HEK293 (cell line): Measurements from ENCODE around the gene CAMK2D.

Experiments
- BCL11B ChIP-seq: fragments of 450-650 bp; formaldehyde crosslinking; IDR thresholded peaks from 2 replicates; pipeline ENCODE4 v1.5.1; 2016; ENCODE audit warnings: low read depth, missing biosample characterization, missing genetic modification characterization
- GLI2 ChIP-seq: fragments of 450-650 bp; formaldehyde crosslinking; IDR thresholded peaks from 2 replicates; pipeline ENCODE4; 2017; ENCODE audit warnings: missing biosample characterization, missing genetic modification characterization, low read depth, borderline replicate concordance
- GLIS1 ChIP-seq: fragments of 450-650 bp; formaldehyde crosslinking; IDR thresholded peaks from 2 replicates; pipeline ENCODE4 v1.5.1; 2016; ENCODE audit warnings: missing biosample characterization, missing genetic modification characterization
- KLF9 ChIP-seq: fragments of 450-650 bp; formaldehyde crosslinking; IDR thresholded peaks from 2 replicates; pipeline ENCODE4 v1.5.1; 2016; ENCODE audit warnings: missing biosample characterization, missing genetic modification characterization, low read depth
- PRDM1 ChIP-seq: fragments of 450-650 bp; formaldehyde crosslinking; IDR thresholded peaks from 2 replicates; pipeline ENCODE4; 2016; ENCODE audit warnings: missing biosample characterization, missing genetic modification characterization
- PRDM6 ChIP-seq: fragments of 450-650 bp; formaldehyde crosslinking; IDR thresholded peaks from 2 replicates; pipeline ENCODE4 v1.5.1; 2017; ENCODE audit warnings: missing biosample characterization, missing genetic modification characterization
- SP3 ChIP-seq: fragments of 450-650 bp; formaldehyde crosslinking; IDR thresholded peaks from 2 replicates; pipeline ENCODE4 v1.5.1; 2016; ENCODE audit warnings: missing biosample characterization, missing genetic modification characterization
- TSHZ1 ChIP-seq: fragments of 450-650 bp; formaldehyde crosslinking; IDR thresholded peaks from 2 replicates; pipeline ENCODE4 v1.5.1; 2016; ENCODE audit warnings: missing biosample characterization, missing genetic modification characterization, borderline replicate concordance
- ZBTB20 ChIP-seq: fragments of 450-650 bp; formaldehyde crosslinking; IDR thresholded peaks from 2 replicates; pipeline ENCODE4 v1.5.1; 2016; ENCODE audit warnings: missing biosample characterization, missing genetic modification characterization
- ZBTB8A ChIP-seq: fragments of 450-650 bp; formaldehyde crosslinking; IDR thresholded peaks from 2 replicates; pipeline ENCODE4 v1.5.1; 2016; ENCODE audit warnings: missing biosample characterization, missing genetic modification characterization
- ZNF19 ChIP-seq: fragments of 450-650 bp; formaldehyde crosslinking; IDR thresholded peaks from 2 replicates; pipeline ENCODE4; 2016; ENCODE audit warnings: missing biosample characterization, missing genetic modification characterization, low read depth
- ZNF202 ChIP-seq: fragments of 450-650 bp; formaldehyde crosslinking; IDR thresholded peaks from 2 replicates; pipeline ENCODE4 v1.5.1; 2016; ENCODE audit warnings: missing biosample characterization, missing genetic modification characterization, borderline replicate concordance
- ZNF248 ChIP-seq: fragments of 450-650 bp; formaldehyde crosslinking; IDR thresholded peaks from 2 replicates; pipeline ENCODE4 v1.5.1; 2017; ENCODE audit warnings: missing biosample characterization, missing genetic modification characterization
- ZNF302 ChIP-seq: fragments of 450-650 bp; formaldehyde crosslinking; IDR thresholded peaks from 2 replicates; pipeline ENCODE4 v1.5.1; 2016; ENCODE audit warnings: missing biosample characterization, missing genetic modification characterization, low read depth
- ZNF335 ChIP-seq: fragments of 450-650 bp; formaldehyde crosslinking; conservative IDR thresholded peaks from 2 replicates; pipeline ENCODE4 v1.5.1; 2016; ENCODE audit warnings: missing biosample characterization, missing genetic modification characterization
- ZNF354C ChIP-seq: fragments of 450-650 bp; formaldehyde crosslinking; IDR thresholded peaks from 2 replicates; pipeline ENCODE4 v1.5.1; 2016; ENCODE audit warnings: missing biosample characterization, missing genetic modification characterization, low read depth, borderline replicate concordance
- ZNF404 ChIP-seq: fragments of 450-650 bp; formaldehyde crosslinking; IDR thresholded peaks from 2 replicates; pipeline ENCODE4 v1.5.1; 2017; ENCODE audit warnings: missing biosample characterization, missing genetic modification characterization
- ZNF473 ChIP-seq: fragments of 450-650 bp; formaldehyde crosslinking; IDR thresholded peaks from 2 replicates; pipeline ENCODE4 v1.5.1; 2017; ENCODE audit warnings: missing biosample characterization, missing genetic modification characterization
- ZNF501 ChIP-seq: fragments of 450-650 bp; formaldehyde crosslinking; IDR thresholded peaks from 2 replicates; pipeline ENCODE4 v1.5.1; 2016; ENCODE audit warnings: missing biosample characterization, missing genetic modification characterization
- ZNF530 ChIP-seq: fragments of 450-650 bp; formaldehyde crosslinking; IDR thresholded peaks from 2 replicates; pipeline ENCODE4 v1.5.1; 2016; ENCODE audit warnings: low read depth, missing biosample characterization, missing genetic modification characterization
- ZNF549 ChIP-seq: fragments of 450-650 bp; IDR thresholded peaks from 2 replicates; pipeline ENCODE4 v1.5.1; 2018; ENCODE audit warnings: missing biosample characterization, missing genetic modification characterization, mild to moderate bottlenecking, inconsistent platforms, moderate library complexity
- ZNF555 ChIP-seq: fragments of 450-650 bp; formaldehyde crosslinking; conservative IDR thresholded peaks from 2 replicates; pipeline ENCODE4 v1.5.1; 2017; ENCODE audit warnings: missing biosample characterization, mild to moderate bottlenecking, missing genetic modification characterization, inconsistent platforms
- ZNF621 ChIP-seq: fragments of 450-650 bp; formaldehyde crosslinking; IDR thresholded peaks from 2 replicates; pipeline ENCODE4 v1.5.1; 2017; ENCODE audit warnings: missing biosample characterization, missing genetic modification characterization
- ZNF704 ChIP-seq: fragments of 450-650 bp; formaldehyde crosslinking; IDR thresholded peaks from 2 replicates; pipeline ENCODE4 v1.5.1; 2016; ENCODE audit warnings: missing biosample characterization, missing genetic modification characterization
- ZNF768 ChIP-seq: fragments of 450-650 bp; formaldehyde crosslinking; IDR thresholded peaks from 2 replicates; pipeline ENCODE4 v1.5.1; 2018; ENCODE audit warnings: missing biosample characterization, mild to moderate bottlenecking, missing genetic modification characterization
- ZNF776 ChIP-seq: fragments of 450-650 bp; formaldehyde crosslinking; IDR thresholded peaks from 2 replicates; pipeline ENCODE4 v1.5.0; 2017; ENCODE audit warnings: missing biosample characterization, missing genetic modification characterization, borderline replicate concordance
- ZSCAN30 ChIP-seq: fragments of 450-650 bp; IDR thresholded peaks from 2 replicates; pipeline ENCODE4 v1.5.1; 2018; ENCODE audit warnings: missing biosample characterization, mild to moderate bottlenecking, missing genetic modification characterization, moderate library complexity
- TF ChIP-seq, protein P1 (sequence below): fragments of 450-650 bp; formaldehyde crosslinking; IDR thresholded peaks from 2 replicates; pipeline ENCODE4 v1.5.1; 2016; ENCODE audit warnings: missing biosample characterization, missing genetic modification characterization
- TF ChIP-seq, protein P2 (sequence below): fragments of 450-650 bp; formaldehyde crosslinking; IDR thresholded peaks from 2 replicates; pipeline ENCODE4 v1.5.1; 2016; ENCODE audit warnings: missing biosample characterization, missing genetic modification characterization, low read depth

CAMK2D gene

DNA sequence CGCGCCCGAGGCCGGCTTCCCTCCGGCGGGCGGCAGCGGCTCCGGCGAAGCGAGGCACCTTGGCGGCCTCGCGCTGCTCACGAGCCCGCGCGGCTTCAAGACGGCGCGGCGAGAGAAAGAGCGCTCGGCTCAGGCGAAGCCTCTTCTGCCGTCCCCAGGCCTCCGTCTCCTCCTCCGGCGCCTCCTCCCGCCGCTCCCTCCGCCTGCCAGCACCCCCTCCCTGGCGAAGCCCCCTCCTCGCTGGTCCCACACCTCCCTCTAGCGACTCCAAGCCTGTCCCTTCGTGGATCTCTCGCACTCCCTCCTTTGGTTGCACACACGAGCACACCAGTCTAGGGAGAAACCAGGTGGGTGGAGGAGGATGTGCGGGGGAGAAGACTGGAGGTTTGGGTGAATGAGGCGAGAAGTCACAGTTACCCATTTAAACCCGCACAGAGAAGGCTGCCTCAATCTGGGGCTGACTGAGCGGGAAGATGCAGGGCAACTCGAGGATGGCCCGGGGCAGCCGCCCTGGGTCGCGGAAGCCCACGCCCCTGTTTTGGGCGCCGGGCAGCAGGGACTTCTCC, at the start of gene CAMK2D (continued):
- TF ChIP-seq TSHZ1 (tag by site-specific recombination) (no peak), ZNF473 (tag by site-specific recombination) (no peak), ZBTB20 (no peak), ZNF335 (tag by site-specific recombination) (peak; percentile 59), ZNF501 (peak; percentile 68), ZNF202 (no peak), PRDM1 (tag by site-specific recombination) (no peak), ZNF768 (tag by site-specific recombination) (no peak), ZNF704 (tag by site-specific recombination) (no peak), PRDM6 (tag by site-specific recombination) (no peak), SP3 (tag by site-specific recombination) (no peak; the same call in 1 of the 2 replicates), ZNF555 (no peak), BCL11B (no peak), KLF9 (tag by site-specific recombination) (0 out of 2 replicates have a peak, but pooled peaks have one; percentile 5), ZSCAN30 (tag by site-specific recombination) (0 out of 2 replicates have a peak, but pooled peaks have one; percentile 10), ZNF549 (tag by site-specific recombination) (no peak), ZBTB8A (tag by site-specific recombination) (peak; percentile 76), GLIS1 (no peak; the same call in 1 of the 2 replicates), ZNF530 (tag by site-specific recombination) (no peak), ZNF19 (tag by site-specific recombination) (no peak), GLI2 (tag by site-specific recombination) (no peak), ZNF776 (no peak), ZNF302 (tag by site-specific recombination) (no peak), ZNF404 (no peak), ZNF354C (no peak), ZNF621 (tag by site-specific recombination) (no peak), ZNF248 (tag by site-specific recombination) (no peak)
- TF ChIP-seq, protein P1, sequence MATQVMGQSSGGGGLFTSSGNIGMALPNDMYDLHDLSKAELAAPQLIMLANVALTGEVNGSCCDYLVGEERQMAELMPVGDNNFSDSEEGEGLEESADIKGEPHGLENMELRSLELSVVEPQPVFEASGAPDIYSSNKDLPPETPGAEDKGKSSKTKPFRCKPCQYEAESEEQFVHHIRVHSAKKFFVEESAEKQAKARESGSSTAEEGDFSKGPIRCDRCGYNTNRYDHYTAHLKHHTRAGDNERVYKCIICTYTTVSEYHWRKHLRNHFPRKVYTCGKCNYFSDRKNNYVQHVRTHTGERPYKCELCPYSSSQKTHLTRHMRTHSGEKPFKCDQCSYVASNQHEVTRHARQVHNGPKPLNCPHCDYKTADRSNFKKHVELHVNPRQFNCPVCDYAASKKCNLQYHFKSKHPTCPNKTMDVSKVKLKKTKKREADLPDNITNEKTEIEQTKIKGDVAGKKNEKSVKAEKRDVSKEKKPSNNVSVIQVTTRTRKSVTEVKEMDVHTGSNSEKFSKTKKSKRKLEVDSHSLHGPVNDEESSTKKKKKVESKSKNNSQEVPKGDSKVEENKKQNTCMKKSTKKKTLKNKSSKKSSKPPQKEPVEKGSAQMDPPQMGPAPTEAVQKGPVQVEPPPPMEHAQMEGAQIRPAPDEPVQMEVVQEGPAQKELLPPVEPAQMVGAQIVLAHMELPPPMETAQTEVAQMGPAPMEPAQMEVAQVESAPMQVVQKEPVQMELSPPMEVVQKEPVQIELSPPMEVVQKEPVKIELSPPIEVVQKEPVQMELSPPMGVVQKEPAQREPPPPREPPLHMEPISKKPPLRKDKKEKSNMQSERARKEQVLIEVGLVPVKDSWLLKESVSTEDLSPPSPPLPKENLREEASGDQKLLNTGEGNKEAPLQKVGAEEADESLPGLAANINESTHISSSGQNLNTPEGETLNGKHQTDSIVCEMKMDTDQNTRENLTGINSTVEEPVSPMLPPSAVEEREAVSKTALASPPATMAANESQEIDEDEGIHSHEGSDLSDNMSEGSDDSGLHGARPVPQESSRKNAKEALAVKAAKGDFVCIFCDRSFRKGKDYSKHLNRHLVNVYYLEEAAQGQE (tag by site-specific recombination): no peak
- TF ChIP-seq, protein P2, sequence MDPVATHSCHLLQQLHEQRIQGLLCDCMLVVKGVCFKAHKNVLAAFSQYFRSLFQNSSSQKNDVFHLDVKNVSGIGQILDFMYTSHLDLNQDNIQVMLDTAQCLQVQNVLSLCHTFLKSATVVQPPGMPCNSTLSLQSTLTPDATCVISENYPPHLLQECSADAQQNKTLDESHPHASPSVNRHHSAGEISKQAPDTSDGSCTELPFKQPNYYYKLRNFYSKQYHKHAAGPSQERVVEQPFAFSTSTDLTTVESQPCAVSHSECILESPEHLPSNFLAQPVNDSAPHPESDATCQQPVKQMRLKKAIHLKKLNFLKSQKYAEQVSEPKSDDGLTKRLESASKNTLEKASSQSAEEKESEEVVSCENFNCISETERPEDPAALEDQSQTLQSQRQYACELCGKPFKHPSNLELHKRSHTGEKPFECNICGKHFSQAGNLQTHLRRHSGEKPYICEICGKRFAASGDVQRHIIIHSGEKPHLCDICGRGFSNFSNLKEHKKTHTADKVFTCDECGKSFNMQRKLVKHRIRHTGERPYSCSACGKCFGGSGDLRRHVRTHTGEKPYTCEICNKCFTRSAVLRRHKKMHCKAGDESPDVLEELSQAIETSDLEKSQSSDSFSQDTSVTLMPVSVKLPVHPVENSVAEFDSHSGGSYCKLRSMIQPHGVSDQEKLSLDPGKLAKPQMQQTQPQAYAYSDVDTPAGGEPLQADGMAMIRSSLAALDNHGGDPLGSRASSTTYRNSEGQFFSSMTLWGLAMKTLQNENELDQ: no peak
